Astrocyte of the cerebellum (primary cell): ENCODE measurements around the gene DIPK2B.

Source experiments
- DNase-seq: peaks from one replicate; pipeline ENCODE4 v3.0.0-alpha.2; 2011; ENCODE audit warnings: low read depth
- H3K4me3 ChIP-seq: 2 replicates; pipeline ENCODE4 v1.5.1; 2011; ENCODE audit warnings: mild to moderate bottlenecking, low read depth, low read length, moderate library complexity
- in situ Hi-C: cut with HindIII; loops from 2 replicates; pipeline ENCODE4 v1.10.0; 2017; ENCODE audit warnings: low sequenced_read_pairs
- TF ChIP-seq, protein P1 (sequence below): IDR thresholded peaks from 2 replicates; pipeline ENCODE4 v1.5.1; 2012; ENCODE audit warnings: low read length, low read depth, moderate library complexity, mild to moderate bottlenecking; ENCODE audit errors: missing control alignments

DIPK2B gene

GRCh38 chrX:45172890-45173289 is 27.8 kb downstream of the DIPK2B start:
- TF ChIP-seq, protein P1, sequence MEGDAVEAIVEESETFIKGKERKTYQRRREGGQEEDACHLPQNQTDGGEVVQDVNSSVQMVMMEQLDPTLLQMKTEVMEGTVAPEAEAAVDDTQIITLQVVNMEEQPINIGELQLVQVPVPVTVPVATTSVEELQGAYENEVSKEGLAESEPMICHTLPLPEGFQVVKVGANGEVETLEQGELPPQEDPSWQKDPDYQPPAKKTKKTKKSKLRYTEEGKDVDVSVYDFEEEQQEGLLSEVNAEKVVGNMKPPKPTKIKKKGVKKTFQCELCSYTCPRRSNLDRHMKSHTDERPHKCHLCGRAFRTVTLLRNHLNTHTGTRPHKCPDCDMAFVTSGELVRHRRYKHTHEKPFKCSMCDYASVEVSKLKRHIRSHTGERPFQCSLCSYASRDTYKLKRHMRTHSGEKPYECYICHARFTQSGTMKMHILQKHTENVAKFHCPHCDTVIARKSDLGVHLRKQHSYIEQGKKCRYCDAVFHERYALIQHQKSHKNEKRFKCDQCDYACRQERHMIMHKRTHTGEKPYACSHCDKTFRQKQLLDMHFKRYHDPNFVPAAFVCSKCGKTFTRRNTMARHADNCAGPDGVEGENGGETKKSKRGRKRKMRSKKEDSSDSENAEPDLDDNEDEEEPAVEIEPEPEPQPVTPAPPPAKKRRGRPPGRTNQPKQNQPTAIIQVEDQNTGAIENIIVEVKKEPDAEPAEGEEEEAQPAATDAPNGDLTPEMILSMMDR, result no peak
- DNase-seq, result no peak
- H3K4me3 ChIP-seq, result no peak overlapping the region
- in situ Hi-C loops, result no loop called here

- H3K4me3 ChIP-seq, result no peak overlapping the region
- in situ Hi-C loops, result no loop called here
- TF ChIP-seq, protein P1, result no peak
- DNase-seq, result no peak
Observed at GRCh38 chrX:45166781-45167180, 33.9 kb downstream of the DIPK2B start.

DNA sequence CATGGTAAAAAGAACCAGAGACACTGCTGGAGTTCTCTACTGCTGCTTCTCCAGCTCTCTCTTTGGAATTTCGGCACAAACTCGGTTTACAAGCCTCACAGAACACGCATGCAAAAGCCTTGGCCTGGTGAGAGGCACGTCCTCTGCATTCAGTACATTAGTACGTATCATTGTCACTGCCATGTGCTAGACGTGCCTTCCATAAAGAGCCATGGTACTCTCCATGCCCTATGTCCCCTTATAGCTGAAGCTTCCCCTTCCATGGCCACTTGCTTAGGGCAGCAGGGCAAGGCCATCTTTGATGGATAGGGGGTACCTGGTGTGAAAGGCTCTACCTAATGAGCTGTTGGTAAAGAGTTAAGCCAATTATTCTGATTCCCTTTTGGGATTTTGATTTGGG is 35.0 kb downstream of the DIPK2B start:
- H3K4me3 ChIP-seq, result no peak overlapping the region
- in situ Hi-C loops, result no loop called here
- DNase-seq, result no peak
- TF ChIP-seq, protein P1, result no peak

- TF ChIP-seq, protein P1, result no peak
- no peak for DNase-seq
- in situ Hi-C loops, result no loop called here
- no peak overlapping the region for H3K4me3 ChIP-seq
Observed at GRCh38 chrX:45164995-45165394, 35.7 kb downstream of the DIPK2B start.

DNA sequence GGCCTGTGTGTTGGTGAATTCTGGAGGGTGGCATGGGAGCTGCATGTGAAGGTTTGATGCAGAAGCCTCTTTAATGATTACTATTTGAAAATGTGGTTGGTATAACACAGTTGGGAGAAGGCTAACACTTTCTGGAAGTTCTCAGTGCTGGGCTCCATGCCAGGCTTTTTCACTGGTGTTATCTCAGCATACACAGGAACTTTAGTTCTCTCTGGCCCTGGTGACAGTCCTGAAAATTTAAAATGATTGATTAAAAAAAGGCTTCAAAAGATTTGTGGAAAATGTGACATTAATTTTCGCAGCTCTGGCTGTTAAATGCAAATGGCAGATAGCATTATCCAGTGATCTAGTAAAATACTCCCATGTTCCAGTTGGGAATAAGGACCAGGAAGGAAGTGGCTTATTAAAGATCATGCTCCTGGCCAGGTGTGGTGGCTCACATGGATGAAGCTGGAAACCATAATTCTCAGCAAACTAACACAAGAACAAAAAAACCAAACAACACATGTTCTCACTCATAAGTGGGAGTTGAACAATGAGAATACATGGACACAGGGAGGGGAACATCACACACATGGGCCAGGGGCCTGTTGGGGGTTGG is 36.6 kb downstream of the DIPK2B start:
- TF ChIP-seq, protein P1, result no peak
- no peak overlapping the region for H3K4me3 ChIP-seq
- in situ Hi-C loops, result no loop called here
- no peak for DNase-seq

- DNase-seq, result no peak
- TF ChIP-seq, protein P1, result no peak
- no peak overlapping the region for H3K4me3 ChIP-seq
- in situ Hi-C loops, result no loop called here
Observed at GRCh38 chrX:45157647-45158046, 43.0 kb downstream of the DIPK2B start.

DNA sequence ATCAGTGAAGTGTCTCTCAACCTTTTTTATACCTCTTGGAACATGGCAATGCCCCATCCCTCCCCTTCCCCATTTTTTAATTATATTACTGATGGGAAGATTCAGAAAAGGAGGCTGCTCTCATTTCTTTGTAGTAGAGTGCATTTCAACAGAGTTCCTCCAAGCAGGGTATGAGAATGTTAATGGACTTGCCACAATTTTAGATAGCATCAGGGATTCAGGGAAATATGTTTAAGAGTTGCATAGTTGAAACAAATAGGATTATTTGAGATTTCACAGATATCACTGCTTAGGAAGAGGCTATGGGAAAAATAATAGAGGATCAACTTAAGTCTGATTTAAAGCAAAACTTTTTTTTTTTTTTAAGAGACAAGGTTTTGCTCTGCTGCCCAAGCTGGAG is 46.2 kb downstream of the DIPK2B start:
- no peak for DNase-seq
- no peak overlapping the region for H3K4me3 ChIP-seq
- TF ChIP-seq, protein P1, result no peak
- in situ Hi-C loops, result no loop called here
